Measurements from ENCODE around the gene UQCR10. TPM values are rescaled to one million over a fixed set of nuclear protein-coding genes. Genes with fewer than 3 reads are reported as not detected.

The UQCR10 gene
- total and polyA plus RNA-seq, 2 experiments from 2014 or later = 78.0 to 535 TPM

DNA sequence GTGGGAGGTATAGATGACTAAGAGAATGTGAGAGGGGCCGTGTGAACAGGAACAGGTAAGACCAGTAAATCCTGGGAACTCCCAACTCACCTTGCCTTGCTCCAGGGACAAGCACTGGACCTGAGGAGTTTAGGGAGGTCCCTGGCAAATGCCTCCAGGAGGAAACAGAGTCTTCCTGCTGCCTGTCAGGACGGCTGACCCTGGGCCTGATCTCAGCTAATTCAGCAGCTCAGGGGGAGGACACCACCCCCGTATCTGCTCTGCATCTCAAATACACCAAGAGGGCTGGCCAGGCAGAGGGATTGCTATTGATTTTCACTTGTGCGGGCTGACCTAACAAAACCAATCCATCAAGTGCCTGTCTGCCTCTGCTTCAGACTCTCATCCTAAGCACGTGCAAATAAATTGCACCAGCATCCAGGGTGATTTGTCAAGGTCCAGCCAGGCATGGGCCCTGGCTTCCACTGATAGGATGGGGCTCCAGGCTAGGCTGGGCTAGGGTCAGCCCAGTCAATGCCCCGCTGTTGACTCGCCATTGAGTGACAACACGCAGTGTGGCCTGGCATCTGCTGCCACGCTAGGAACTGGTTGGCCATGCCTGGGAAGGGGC is 20.3 kb downstream of the UQCR10 start (continued):
- TF ChIP-seq, protein P1, sequence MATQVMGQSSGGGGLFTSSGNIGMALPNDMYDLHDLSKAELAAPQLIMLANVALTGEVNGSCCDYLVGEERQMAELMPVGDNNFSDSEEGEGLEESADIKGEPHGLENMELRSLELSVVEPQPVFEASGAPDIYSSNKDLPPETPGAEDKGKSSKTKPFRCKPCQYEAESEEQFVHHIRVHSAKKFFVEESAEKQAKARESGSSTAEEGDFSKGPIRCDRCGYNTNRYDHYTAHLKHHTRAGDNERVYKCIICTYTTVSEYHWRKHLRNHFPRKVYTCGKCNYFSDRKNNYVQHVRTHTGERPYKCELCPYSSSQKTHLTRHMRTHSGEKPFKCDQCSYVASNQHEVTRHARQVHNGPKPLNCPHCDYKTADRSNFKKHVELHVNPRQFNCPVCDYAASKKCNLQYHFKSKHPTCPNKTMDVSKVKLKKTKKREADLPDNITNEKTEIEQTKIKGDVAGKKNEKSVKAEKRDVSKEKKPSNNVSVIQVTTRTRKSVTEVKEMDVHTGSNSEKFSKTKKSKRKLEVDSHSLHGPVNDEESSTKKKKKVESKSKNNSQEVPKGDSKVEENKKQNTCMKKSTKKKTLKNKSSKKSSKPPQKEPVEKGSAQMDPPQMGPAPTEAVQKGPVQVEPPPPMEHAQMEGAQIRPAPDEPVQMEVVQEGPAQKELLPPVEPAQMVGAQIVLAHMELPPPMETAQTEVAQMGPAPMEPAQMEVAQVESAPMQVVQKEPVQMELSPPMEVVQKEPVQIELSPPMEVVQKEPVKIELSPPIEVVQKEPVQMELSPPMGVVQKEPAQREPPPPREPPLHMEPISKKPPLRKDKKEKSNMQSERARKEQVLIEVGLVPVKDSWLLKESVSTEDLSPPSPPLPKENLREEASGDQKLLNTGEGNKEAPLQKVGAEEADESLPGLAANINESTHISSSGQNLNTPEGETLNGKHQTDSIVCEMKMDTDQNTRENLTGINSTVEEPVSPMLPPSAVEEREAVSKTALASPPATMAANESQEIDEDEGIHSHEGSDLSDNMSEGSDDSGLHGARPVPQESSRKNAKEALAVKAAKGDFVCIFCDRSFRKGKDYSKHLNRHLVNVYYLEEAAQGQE (IDR thresholded peaks at IDR 0.05; ENCODE audit: unreplicated experiment) = no peak
- no peak for TF ChIP-seq JUNB (IDR thresholded peaks at IDR 0.05; ENCODE audit: unreplicated experiment)

DNA sequence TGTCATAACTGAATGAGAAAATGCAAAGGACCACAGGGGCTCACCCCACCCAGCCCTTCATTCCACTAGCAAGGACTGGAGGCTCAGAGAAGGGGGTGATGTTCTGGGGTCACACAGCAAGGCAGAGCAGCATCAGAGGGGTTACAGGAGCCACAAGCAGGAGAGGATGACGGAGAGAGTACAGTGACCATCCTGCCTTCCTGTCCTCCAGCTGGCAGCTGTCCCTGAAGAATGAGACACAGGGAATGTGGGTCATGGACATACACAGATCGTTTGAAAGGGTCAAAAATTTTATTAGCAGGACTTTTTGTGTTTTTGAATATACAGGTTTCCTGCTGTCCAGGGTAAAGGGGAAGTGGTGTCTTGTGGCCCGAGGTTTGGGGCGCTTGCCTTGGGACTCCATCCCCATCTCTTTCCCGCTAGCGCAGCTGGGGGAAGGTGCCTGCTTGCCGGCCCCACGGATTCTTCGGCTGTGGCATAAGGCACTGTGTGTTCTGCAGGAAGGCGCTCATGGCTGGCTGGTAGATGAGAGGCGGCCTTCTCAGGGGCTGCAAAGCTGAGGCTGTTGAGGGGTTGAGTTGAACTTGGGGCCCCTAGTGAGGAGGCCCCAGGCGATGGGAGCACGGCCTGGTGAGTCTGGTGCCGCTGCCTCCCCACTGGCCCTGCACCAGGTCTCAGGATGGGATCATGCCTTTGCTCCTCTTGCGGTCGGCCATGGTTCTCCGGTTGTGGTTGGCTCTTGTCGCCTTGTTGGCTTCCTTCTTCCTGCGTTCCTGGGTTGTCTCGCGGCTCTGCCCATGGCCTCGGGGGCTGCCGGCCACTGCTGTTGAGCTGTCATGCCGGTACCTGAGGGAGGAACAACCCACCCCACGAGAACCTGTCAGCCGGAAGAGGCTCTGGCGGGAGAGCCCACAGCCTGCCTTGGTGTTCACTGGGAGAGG is 21.4 kb downstream of the UQCR10 start:
- Histone ChIP-seq H3K27ac (ENCODE audit: low read depth) (no peak overlapping the region), H3K4me3 (no peak overlapping the region), H3K36me3 (ENCODE audit: insufficient read depth) (no peaks in the 10 kb centered on the region; the same call in 1 of the 2 replicates), H3K79me2 (replicated peaks; ENCODE audit: insufficient read depth) (no peaks in the 10 kb centered on the region), H3F3A (replicated peaks; ENCODE audit: low read depth) (no peaks in the 10 kb centered on the region), H2AFZ (no peak overlapping the region), H3K4me1 (ENCODE audit: insufficient read depth) (no peaks in the 10 kb centered on the region), H3K27me3 (ENCODE audit: insufficient read depth) (no peaks in the 10 kb centered on the region), H3K9me2 (ENCODE audit: insufficient read depth) (no peaks in the 10 kb centered on the region), H3K4me2 (no peak overlapping the region), H4K20me1 (replicated peaks; ENCODE audit: insufficient read depth) (no peaks in the 10 kb centered on the region)
- Mint-ChIP-seq H3K27me3 (ENCODE audit: insufficient read depth, low read depth, poor library complexity) (peaks cover 6% of the 10 kb centered on the region), H3K4me3 (no peak overlapping the region), H3K4me1 (peaks cover 10% of the 10 kb centered on the region), H3K36me3 (ENCODE audit: low read depth) (peaks cover 17% of the 10 kb centered on the region), H3K27ac (no peak overlapping the region), H3K9me3 (no peaks in the 10 kb centered on the region)
- ATAC-seq (no peak), DNase-seq (ENCODE audit: low spot score) (no peak)
- TF ChIP-seq ETS1 (IDR thresholded peaks at IDR 0.05) (no peak), NANOG (IDR thresholded peaks at IDR 0.05; ENCODE audit: borderline replicate concordance) (no peak), POLR2AphosphoS5 (IDR thresholded peaks at IDR 0.05; ENCODE audit: low read depth) (no peak), EZH2 (IDR thresholded peaks at IDR 0.05; ENCODE audit: low read depth, unreplicated experiment) (no peak), ZNF331 (CRISPR knock-in tag; IDR thresholded peaks at IDR 0.05; ENCODE audit: low read depth) (no peak), ZNF114 (CRISPR knock-in tag; IDR thresholded peaks at IDR 0.05) (no peak), STAT1 (IDR thresholded peaks at IDR 0.05; ENCODE audit: unreplicated experiment) (no peak)
- TF ChIP-seq, protein P1 (IDR thresholded peaks at IDR 0.05; ENCODE audit: unreplicated experiment) = no peak
- TF ChIP-seq, protein P2, sequence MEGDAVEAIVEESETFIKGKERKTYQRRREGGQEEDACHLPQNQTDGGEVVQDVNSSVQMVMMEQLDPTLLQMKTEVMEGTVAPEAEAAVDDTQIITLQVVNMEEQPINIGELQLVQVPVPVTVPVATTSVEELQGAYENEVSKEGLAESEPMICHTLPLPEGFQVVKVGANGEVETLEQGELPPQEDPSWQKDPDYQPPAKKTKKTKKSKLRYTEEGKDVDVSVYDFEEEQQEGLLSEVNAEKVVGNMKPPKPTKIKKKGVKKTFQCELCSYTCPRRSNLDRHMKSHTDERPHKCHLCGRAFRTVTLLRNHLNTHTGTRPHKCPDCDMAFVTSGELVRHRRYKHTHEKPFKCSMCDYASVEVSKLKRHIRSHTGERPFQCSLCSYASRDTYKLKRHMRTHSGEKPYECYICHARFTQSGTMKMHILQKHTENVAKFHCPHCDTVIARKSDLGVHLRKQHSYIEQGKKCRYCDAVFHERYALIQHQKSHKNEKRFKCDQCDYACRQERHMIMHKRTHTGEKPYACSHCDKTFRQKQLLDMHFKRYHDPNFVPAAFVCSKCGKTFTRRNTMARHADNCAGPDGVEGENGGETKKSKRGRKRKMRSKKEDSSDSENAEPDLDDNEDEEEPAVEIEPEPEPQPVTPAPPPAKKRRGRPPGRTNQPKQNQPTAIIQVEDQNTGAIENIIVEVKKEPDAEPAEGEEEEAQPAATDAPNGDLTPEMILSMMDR (conservative IDR thresholded peaks at IDR 0.05; ENCODE audit: low read depth in 2 of 2) = no peak
